ENCODE data around the gene SERPINA1.
"Not testable (repeated sequence)": the region's sequence is repeated elsewhere in the genome, so short reads cannot be mapped to it uniquely, and the experiment has no call there.

Gene SERPINA1

GRCh38 chr14:94370524-94370910, 17.9 kb downstream of the SERPINA1 start:
- Histone ChIP-seq H3K4me3 (ENCODE audit: low read length) (no peak overlapping the region), H2AFZ (ENCODE audit: low read length) (no peak overlapping the region), H3K9ac (ENCODE audit: low read length) (no peak overlapping the region), H3F3A (ENCODE audit: insufficient read depth, low read length) (no peaks in the 10 kb centered on the region), H3K79me2 (ENCODE audit: low read length) (no peaks in the 10 kb centered on the region), H3K36me3 (replicated peaks; ENCODE audit: insufficient read depth, low read length) (no peaks in the 10 kb centered on the region), H3K27me3 (replicated peaks; ENCODE audit: insufficient read depth, low read length) (no peaks in the 10 kb centered on the region), H4K20me1 (ENCODE audit: insufficient read depth, low read length) (no peaks in the 10 kb centered on the region), H3K9me2 (replicated peaks; ENCODE audit: insufficient read depth, low read length) (no peaks in the 10 kb centered on the region), H3K27ac (ENCODE audit: low read length) (no peak overlapping the region), H3K4me1 (ENCODE audit: low read length) (no peaks in the 10 kb centered on the region), H3K9me3 (replicated peaks; ENCODE audit: insufficient read depth, low read length) (no peaks in the 10 kb centered on the region), H3K4me2 (ENCODE audit: low read depth, low read length) (no peak overlapping the region)
- TF ChIP-seq EZH2 (optimal IDR thresholded peaks at IDR 0.05; ENCODE audit: low read depth, low read length): no peak
- no peak for TF ChIP-seq CTCF (IDR thresholded peaks at IDR 0.05; ENCODE audit: low read length)
- TF ChIP-seq EZH2phosphoT487 (IDR thresholded peaks at IDR 0.05; ENCODE audit: low read length): no peak
- no peak for DNase-seq

- DNase-seq; H3K9me2 ChIP-seq (replicated peaks; ENCODE audit: insufficient read depth, low read length); H3K4me2 ChIP-seq (ENCODE audit: low read depth, low read length); H4K20me1 ChIP-seq (ENCODE audit: insufficient read depth, low read length); H2AFZ ChIP-seq (ENCODE audit: low read length); H3K4me1 ChIP-seq (ENCODE audit: low read length); H3K79me2 ChIP-seq (ENCODE audit: low read length); H3K9me3 ChIP-seq (replicated peaks; ENCODE audit: insufficient read depth, low read length); H3K4me3 ChIP-seq (ENCODE audit: low read length); H3F3A ChIP-seq (ENCODE audit: insufficient read depth, low read length); H3K27ac ChIP-seq (ENCODE audit: low read length); H3K36me3 ChIP-seq (replicated peaks; ENCODE audit: insufficient read depth, low read length); H3K9ac ChIP-seq (ENCODE audit: low read length); H3K27me3 ChIP-seq (replicated peaks; ENCODE audit: insufficient read depth, low read length): not testable (repeated sequence)
These were observed 18.5 kb downstream of the SERPINA1 start for GRCh38 chr14:94369766-94370523.

DNA sequence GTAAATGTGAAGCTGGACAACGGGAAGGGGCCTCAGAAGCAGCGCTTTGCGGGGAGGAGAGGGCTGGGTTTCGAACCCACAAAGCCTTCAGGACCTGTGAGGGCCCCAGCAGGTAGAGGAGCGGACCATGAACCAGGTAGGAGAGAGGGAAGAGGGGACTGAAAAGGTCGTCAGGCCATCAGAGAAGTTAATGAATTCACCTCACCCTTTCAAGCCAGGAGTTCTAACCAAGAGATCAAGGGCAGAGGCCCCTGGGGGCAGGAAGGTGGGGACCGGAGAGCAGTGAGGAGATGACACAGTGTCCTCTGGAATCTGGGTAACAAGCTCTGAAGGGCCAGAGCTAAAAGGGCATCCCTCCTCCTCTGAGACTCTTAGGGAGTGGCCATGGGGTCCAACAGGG, 19.4 kb downstream of the SERPINA1 start:
- Histone ChIP-seq H3K27ac (ENCODE audit: low read length) (no peak overlapping the region), H4K20me1 (ENCODE audit: insufficient read depth, low read length) (no peaks in the 10 kb centered on the region), H3K4me1 (ENCODE audit: low read length) (no peaks in the 10 kb centered on the region), H3K9me2 (replicated peaks; ENCODE audit: insufficient read depth, low read length) (no peaks in the 10 kb centered on the region), H3K9me3 (replicated peaks; ENCODE audit: insufficient read depth, low read length) (no peaks in the 10 kb centered on the region), H3K79me2 (ENCODE audit: low read length) (no peaks in the 10 kb centered on the region), H3K9ac (ENCODE audit: low read length) (no peak overlapping the region), H3K36me3 (replicated peaks; ENCODE audit: insufficient read depth, low read length) (no peaks in the 10 kb centered on the region), H3K4me3 (ENCODE audit: low read length) (no peak overlapping the region), H2AFZ (ENCODE audit: low read length) (no peak overlapping the region), H3K4me2 (ENCODE audit: low read depth, low read length) (no peak overlapping the region), H3F3A (ENCODE audit: insufficient read depth, low read length) (no peaks in the 10 kb centered on the region), H3K27me3 (replicated peaks; ENCODE audit: insufficient read depth, low read length) (no peaks in the 10 kb centered on the region)
- TF ChIP-seq EZH2phosphoT487 (IDR thresholded peaks at IDR 0.05; ENCODE audit: low read length) (no peak), CTCF (IDR thresholded peaks at IDR 0.05; ENCODE audit: low read length) (no peak), EZH2 (optimal IDR thresholded peaks at IDR 0.05; ENCODE audit: low read depth, low read length) (no peak)
- no peak for DNase-seq

DNA sequence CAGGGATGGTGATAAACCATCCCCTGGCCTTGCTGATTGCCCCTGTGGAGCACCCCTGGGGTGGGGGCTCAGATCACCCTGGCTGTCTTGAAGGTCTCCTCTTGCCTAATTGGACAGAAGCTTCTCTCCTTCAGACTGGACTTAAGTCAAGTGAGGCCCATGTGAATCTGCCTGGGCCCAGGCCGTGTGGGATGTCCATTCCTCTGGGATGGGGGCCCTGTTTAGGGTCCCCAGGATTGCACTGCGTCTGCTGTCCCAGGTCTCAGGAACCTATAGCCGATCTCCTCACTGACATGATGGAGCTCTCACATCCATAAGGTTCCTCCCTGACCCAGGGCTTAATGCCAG, 20.2 kb downstream of the SERPINA1 start:
- Histone ChIP-seq H3K4me2 (ENCODE audit: low read depth, low read length) (no peak overlapping the region), H3K4me3 (ENCODE audit: low read length) (no peak overlapping the region), H3K4me1 (ENCODE audit: low read length) (no peaks in the 10 kb centered on the region)

More for the DNA sequence above, 20.2 kb downstream of the SERPINA1 start:
- Histone ChIP-seq H3K27me3 (replicated peaks; ENCODE audit: insufficient read depth, low read length) (no peaks in the 10 kb centered on the region), H4K20me1 (ENCODE audit: insufficient read depth, low read length) (no peaks in the 10 kb centered on the region), H3F3A (ENCODE audit: insufficient read depth, low read length) (no peaks in the 10 kb centered on the region), H3K9me3 (replicated peaks; ENCODE audit: insufficient read depth, low read length) (no peaks in the 10 kb centered on the region), H3K9me2 (replicated peaks; ENCODE audit: insufficient read depth, low read length) (no peaks in the 10 kb centered on the region), H2AFZ (ENCODE audit: low read length) (no peak overlapping the region), H3K79me2 (ENCODE audit: low read length) (no peaks in the 10 kb centered on the region), H3K27ac (ENCODE audit: low read length) (no peak overlapping the region), H3K36me3 (replicated peaks; ENCODE audit: insufficient read depth, low read length) (no peaks in the 10 kb centered on the region), H3K9ac (ENCODE audit: low read length) (no peak overlapping the region)
- TF ChIP-seq CTCF (IDR thresholded peaks at IDR 0.05; ENCODE audit: low read length) (no peak), EZH2 (optimal IDR thresholded peaks at IDR 0.05; ENCODE audit: low read depth, low read length) (no peak), EZH2phosphoT487 (IDR thresholded peaks at IDR 0.05; ENCODE audit: low read length) (no peak)
- no peak for DNase-seq
